ENCODE data around the gene FBLN1.

The FBLN1 gene

DNA sequence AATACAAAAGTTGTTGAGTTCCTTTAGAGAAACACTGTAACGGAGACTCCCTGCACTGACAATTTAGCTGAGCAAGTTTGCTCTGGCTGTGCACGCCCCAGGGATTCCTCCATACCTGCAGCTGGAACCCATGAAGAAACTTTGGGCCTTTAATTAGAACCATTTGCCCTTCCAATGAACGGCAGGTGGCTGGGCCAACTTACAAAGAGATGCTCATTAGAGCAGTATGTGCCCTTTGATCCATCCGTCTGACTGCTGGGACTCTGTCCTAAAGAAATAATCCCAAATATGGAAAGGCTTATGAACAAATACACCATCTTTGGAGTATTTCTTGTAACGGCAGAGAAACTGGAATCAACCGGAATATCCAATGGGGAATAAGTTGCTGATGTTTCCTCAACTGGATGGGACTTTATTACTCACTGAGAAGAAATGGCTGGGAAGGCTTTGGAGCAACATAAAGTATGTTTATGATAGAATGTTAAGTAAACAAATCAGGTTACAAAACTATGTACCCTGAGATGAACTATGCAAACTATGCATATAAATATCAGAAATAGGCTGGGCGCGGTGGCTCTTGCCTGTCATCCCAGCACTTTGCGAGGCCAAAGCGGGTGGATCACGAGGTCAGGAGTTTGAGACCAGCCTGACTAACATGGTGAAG is 24.4 kb upstream of the FBLN1 start:
- TF ChIP-seq, protein P1, sequence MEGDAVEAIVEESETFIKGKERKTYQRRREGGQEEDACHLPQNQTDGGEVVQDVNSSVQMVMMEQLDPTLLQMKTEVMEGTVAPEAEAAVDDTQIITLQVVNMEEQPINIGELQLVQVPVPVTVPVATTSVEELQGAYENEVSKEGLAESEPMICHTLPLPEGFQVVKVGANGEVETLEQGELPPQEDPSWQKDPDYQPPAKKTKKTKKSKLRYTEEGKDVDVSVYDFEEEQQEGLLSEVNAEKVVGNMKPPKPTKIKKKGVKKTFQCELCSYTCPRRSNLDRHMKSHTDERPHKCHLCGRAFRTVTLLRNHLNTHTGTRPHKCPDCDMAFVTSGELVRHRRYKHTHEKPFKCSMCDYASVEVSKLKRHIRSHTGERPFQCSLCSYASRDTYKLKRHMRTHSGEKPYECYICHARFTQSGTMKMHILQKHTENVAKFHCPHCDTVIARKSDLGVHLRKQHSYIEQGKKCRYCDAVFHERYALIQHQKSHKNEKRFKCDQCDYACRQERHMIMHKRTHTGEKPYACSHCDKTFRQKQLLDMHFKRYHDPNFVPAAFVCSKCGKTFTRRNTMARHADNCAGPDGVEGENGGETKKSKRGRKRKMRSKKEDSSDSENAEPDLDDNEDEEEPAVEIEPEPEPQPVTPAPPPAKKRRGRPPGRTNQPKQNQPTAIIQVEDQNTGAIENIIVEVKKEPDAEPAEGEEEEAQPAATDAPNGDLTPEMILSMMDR (IDR thresholded peaks at IDR 0.05), result no peak
- intact Hi-C loops (cut with DNase I; ENCODE audit: low total_unique reads), result no loop called here
- Histone ChIP-seq H3K36me3 (no peaks in the 10 kb centered on the region), H3K27me3 (no peaks in the 10 kb centered on the region), H3K27ac (peak overlapping the region; percentile 68 to 76), H3K9me3 (no peaks in the 10 kb centered on the region), H3K4me1 (peaks cover 0 to 49% (median 20%) of the 10 kb centered on the region in 4 donors), H3K4me3 (no peak overlapping the region)
- DNase-seq, result no peak

DNA sequence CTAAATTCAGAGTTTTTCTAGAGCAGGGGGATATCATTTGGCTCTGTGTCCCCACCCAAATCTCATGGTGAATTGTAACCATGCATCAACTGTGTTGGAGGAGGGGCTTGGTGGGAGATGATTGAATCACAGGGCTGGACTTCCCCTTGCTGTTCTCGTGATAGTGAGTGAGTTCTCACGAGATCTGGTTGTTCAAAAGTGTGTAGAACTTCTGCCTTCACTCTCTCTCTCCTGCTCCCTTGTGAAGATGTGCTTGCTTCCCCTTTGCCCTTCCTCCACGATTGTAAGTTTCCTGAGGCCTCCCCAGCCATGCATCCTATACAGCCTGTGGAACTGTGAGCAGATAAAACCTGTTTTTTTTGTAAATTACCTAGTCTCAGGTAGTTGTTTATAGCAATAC is 22.0 kb upstream of the FBLN1 start:
- Histone ChIP-seq H3K9me3 (no peaks in the 10 kb centered on the region), H3K27me3 (no peaks in the 10 kb centered on the region), H3K4me1 (peaks cover 0 to 48% (median 16%) of the 10 kb centered on the region in 4 donors), H3K27ac (no peak overlapping the region), H3K36me3 (no peaks in the 10 kb centered on the region), H3K4me3 (no peak overlapping the region)
- TF ChIP-seq, protein P1 (IDR thresholded peaks at IDR 0.05), result no peak
- DNase-seq, result no peak
- intact Hi-C loops (cut with DNase I; ENCODE audit: low total_unique reads), result no loop called here

DNA sequence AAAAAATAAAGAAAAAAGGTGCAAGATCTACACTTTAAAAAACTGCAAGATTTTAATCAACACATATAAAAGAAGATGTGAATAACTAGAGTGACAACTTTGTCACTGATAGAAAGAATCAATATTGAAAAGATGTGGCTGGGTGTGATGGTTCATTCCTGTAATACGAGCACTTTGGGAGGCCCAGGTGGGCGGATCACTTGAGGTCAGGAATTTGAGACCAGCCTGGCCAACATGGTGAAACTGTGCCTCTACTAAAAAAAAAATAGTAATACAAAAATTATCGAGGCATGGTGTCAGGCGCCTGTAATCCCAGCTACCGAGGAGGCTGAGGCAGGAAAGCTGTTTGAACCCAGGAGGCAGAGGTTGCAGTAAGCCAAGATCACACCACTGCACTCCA is 21.0 kb upstream of the FBLN1 start:
- H3K27ac ChIP-seq, result no peak overlapping the region
- peaks cover 0 to 39% (median 7%) of the 10 kb centered on the region in 4 donors for H3K4me1 ChIP-seq
- DNase-seq, result no peak
- intact Hi-C loops (cut with DNase I; ENCODE audit: low total_unique reads), result no loop called here
- no peaks in the 10 kb centered on the region for H3K36me3 ChIP-seq
- no peaks in the 10 kb centered on the region for H3K27me3 ChIP-seq
- H3K4me3 ChIP-seq, result no peak overlapping the region
- no peaks in the 10 kb centered on the region for H3K9me3 ChIP-seq
- TF ChIP-seq, protein P1 (IDR thresholded peaks at IDR 0.05), result no peak

DNA sequence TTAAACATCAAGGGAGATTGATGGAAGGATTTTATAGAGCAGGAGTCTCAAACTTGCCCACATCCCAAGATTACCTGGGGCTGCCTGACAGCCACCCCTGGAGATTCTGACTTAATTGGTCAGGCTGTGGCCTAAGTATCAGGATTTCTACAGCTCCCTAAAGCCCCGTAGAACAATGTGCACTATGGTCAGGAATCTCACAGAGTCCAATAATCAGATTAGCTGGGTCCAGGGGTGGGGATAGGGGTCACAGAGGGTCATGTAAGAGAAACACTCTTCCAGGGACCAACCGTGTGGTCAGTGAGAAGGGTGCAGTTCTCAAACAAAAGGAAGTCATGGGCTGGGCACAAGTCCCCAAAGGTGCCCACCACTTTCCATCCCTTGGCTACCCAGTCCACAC is 20.5 kb upstream of the FBLN1 start:
- Histone ChIP-seq H3K27ac (no peak overlapping the region), H3K4me1 (peaks cover 0 to 34% (median 6%) of the 10 kb centered on the region in 4 donors), H3K4me3 (no peak overlapping the region), H3K27me3 (no peaks in the 10 kb centered on the region), H3K36me3 (no peaks in the 10 kb centered on the region), H3K9me3 (no peaks in the 10 kb centered on the region)
- DNase-seq, result no peak
- intact Hi-C loops (cut with DNase I; ENCODE audit: low total_unique reads), result no loop called here
- TF ChIP-seq, protein P1 (IDR thresholded peaks at IDR 0.05), result no peak

DNA sequence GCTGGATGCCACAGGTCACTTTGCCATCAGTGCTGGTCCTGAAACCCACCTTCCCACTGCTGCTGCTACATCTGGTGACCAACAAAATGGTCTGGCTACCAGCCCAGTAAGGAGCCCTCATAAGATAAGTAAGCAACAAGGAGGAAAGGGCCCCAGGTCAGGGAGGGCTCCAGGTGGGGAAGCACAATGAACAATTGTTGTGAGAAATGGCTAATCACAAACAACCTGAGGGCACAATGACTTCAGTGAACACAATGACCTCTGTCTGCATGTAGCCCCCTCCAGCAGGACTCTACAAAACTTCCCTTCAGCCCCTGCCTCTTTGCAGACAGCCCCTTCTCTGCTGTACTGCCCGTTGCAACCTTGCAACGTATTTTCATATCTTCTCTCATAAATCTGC is 19.4 kb upstream of the FBLN1 start:
- intact Hi-C loops (cut with DNase I; ENCODE audit: low total_unique reads), result no loop called here
- no peaks in the 10 kb centered on the region for H3K9me3 ChIP-seq
- peaks cover 0 to 23% (median 2%) of the 10 kb centered on the region in 4 donors for H3K4me1 ChIP-seq
- TF ChIP-seq, protein P1 (IDR thresholded peaks at IDR 0.05), result no peak
- DNase-seq, result no peak
- no peak overlapping the region for H3K27ac ChIP-seq
- no peaks in the 10 kb centered on the region for H3K27me3 ChIP-seq
- H3K4me3 ChIP-seq, result no peak overlapping the region
- H3K36me3 ChIP-seq, result no peaks in the 10 kb centered on the region

All from tibial artery (tissue), 4 donors.